GM18907 (cell line): ENCODE results near the gene ATF2.
A peak's percentile ranks its signal among the peaks of the same experiment; 100 is the strongest.
"Not testable (repeated sequence)": the region's sequence is repeated elsewhere in the genome, so short reads cannot be mapped to it uniquely, and the experiment has no call there.

Experiments
- ATAC-seq: cut with Tn5 transposase; IDR thresholded peaks from one replicate; pipeline ENCODE4 v1.9.1; 2021; ENCODE audit warnings: mild to moderate bottlenecking, moderate library complexity; ENCODE audit not compliant: unreplicated experiment

The ATF2 gene

GRCh38 chr2:175166216-175166824, 1.7 kb downstream of the ATF2 start:
- no peak for ATAC-seq

DNA sequence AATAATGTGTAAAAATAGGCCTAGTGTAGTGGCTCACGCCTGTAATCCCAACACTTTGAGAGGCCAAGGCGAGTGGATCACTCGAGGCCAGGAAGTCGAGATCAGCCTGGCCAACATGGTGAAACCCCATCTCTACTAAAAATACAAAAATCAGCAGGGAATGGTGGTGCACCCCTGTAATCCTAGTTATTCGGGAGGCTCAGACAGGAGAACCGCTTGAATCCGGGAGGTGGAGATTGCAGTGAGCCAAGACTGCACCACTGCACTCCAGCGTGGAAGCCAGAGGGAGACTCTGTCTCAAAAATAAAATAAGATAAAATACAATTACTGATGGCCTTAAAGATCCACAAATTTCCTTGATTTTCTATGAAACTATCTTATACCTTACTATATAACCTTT, 3.8 kb downstream of the ATF2 start:
- no peak for ATAC-seq

GRCh38 chr2:175158894-175159293, 9.1 kb downstream of the ATF2 start:
- no peak for ATAC-seq

- no peak for ATAC-seq
Observed at GRCh38 chr2:175156534-175156933, 11.5 kb downstream of the ATF2 start.

DNA sequence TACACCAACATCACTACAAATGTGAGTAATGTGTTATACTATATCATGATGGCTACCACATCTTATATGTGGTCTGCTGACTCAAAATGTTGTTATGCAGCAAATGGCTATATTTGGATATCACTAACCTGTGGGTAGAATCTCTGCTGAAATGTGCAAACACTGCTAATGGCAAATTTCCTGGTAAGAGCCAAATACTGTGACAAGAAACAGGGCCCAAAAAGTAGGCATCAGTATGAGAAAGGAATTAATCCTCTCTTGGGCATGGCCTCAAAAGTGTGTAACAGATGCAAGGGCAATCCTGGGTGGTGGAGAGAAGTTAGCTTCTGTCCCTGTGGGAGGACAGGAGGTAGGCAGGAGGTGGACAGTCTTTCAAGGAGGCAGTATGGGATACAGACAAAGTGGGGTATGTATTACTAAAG, 13.3 kb downstream of the ATF2 start:
- ATAC-seq: peak; percentile 73

GRCh38 chr2:175152242-175152641, 15.8 kb downstream of the ATF2 start:
- peak; percentile 77 for ATAC-seq

DNA sequence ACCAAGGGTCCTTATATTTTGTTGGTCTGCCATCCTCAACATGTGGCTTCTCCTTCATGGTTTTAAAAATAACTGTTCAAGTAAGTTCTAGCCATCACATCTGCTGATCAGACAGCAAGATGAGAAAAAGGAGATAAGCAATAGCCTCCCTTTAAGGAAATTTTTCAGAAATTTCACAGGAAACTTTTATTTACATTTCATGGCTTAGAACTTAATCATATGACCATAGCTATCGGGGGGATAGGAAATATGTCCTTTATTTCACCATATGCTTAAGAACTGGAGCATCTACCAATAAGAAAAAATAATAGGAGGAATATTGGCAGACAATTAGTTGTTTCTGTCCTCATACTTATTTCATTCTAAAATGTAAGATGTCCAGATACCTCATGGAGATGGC, 16.2 kb downstream of the ATF2 start:
- no peak for ATAC-seq

DNA sequence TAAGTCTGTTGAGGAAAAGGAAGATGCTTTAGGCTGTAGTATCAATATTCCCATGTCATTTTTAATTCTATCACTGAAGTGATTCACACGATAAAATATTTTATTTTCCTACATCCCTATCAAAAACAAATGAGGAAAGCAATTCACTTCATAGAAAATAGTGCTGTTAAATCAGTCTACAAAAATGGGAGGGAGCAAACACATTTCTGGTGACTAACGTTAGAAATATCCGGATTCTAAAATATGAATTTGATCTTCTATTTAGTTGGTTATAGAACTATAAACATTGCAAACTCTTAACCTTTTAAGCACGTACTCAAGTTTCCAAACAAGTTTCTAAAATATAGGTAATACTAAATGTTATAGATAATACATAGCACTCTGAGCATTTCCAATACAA, 20.8 kb downstream of the ATF2 start:
- no peak for ATAC-seq

GRCh38 chr2:175143678-175144077, 24.3 kb downstream of the ATF2 start:
- no peak for ATAC-seq

- ATAC-seq: no peak
Observed at GRCh38 chr2:175143191-175143590, 24.8 kb downstream of the ATF2 start.

DNA sequence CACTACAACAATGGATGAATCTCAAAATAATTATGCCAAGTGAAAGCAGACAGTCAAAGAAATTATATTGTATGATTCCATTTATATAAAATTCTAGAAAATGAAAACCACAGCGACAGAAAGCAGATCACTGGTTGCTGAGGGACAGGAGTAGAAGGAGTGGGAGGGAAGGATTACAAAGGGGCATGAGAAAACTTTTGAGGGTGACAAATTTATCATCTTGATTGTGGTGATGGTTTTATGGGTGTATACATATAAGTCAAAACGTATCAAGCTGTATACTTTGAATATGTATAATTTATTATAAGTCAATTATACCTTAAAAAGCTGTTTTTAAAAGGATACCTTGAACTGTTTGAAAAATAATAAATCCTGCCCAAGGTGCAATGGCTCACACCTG, 27.7 kb downstream of the ATF2 start:
- no peak for ATAC-seq

DNA sequence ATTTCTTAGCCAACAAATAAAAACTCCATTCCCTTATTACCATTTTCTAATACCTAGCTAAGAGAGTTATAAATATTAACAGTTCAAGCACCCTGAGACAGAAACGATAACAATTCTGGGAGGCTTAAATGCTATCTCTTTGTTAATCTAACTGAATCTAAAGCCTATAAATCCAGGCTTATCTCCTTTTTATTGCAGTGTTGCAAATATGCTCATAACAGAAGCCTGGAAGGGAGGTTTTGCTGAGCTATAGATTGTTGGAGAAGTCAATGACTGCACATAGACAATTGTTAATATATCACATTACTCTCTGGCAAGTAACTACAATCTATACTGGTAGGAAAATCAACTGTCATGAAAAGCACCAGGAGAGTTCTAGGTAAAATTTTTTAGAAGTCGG, 30.2 kb downstream of the ATF2 start:
- no peak for ATAC-seq

DNA sequence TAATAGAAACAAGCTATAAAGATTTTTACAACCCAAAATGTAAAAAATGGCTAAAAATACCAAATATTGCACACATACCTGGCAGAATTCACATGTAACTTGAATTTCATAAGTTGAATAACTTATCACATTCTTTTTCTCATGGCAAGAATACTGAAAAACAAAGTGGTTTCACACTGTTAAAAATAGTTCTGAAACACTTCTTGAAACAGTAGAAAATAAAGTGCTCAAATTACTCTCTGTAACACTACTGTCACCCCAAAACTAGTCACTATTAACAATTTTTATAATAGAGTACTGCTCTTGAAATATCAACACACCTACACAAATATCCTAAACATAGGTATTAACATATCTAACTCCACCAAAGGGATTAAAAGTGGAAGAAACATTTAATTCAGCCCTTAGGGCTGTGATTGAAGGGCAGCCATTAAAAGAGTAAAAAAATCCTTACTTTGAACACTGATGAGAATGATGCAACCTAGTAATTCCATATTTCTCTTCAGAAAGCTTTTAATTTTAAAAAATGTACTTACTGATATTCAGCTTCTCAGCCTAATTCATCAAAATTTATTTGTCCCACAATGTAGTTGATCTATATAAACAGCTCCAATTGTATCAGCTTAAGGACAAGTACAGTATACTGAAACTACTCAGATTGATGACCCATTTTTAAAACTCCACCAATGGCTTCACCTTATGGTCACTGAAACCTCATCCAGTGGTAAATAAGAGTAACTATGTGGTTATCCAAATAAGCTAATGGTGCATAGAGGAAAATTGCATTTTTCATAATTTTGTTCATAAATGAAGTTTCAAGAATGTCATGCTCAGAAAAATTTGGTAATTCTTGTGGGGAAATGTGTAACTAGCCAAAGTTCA, 31.4 kb downstream of the ATF2 start:
- peak; percentile 75 for ATAC-seq

GRCh38 chr2:175135862-175136261, 32.1 kb downstream of the ATF2 start:
- no peak for ATAC-seq

DNA sequence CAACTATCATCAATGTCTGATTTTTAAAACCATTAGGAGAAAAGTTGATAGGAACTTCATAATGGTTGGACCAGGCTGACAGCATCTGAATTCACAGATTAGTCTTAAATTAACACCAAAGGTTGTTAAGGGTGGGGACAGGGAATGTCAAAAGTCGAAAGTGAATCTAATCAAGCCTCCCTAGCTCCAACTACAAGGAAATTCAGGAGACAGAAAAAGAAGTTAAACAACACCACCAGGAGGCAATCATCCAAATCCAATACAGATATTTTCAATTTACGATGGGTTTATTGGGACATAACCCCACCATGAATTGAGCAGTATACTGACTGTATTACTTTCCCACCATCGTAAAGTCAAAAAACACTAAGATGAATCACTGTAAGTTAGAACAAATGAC, 32.8 kb downstream of the ATF2 start:
- ATAC-seq: no peak

DNA sequence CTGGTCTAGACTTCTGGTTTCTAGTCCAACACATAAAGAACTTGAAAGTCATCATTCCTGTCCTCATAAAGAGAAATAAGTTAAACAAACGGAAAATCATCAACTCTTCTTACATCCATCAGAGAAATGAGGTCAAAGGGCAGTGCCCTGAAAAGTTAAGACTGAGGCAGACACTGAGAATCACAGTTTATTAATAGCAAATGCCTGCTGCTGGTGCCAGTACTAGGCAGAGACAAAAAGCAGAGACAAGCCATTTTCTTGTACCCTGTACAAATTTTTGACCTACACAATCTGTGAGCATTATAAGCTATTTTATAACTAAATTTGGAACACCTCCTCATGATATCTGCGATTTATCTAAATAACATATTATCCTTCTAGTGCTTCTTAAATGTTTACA, 36.8 kb downstream of the ATF2 start:
- ATAC-seq: no peak

GRCh38 chr2:175126661-175127060, 41.3 kb downstream of the ATF2 start:
- ATAC-seq: no peak

DNA sequence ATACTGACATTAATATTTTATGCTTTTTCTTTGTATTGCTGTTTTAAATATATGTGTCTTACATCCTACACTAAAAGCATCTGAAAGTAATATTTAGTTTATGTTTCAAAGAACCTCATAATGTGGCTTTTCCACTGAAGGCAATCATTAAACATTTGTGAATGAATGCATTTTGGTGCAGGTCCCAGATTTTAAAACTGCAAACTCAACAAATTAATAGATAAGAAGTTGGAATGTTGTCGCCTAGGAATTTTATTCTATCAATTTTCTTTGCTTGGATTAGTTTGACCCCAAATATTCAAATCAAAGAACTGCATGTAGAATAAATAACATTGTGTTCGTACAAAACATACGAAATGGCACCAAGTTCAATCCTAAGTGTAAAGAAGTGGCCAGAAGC, 44.7 kb downstream of the ATF2 start:
- no peak for ATAC-seq

- ATAC-seq: peak; percentile 72
Observed at GRCh38 chr2:175111200-175111657, 56.8 kb downstream of the ATF2 start.

- ATAC-seq: not testable (repeated sequence)
Observed at GRCh38 chr2:175108091-175108490, 59.9 kb downstream of the ATF2 start.

GRCh38 chr2:175107146-175107545, 60.9 kb downstream of the ATF2 start:
- no peak for ATAC-seq

DNA sequence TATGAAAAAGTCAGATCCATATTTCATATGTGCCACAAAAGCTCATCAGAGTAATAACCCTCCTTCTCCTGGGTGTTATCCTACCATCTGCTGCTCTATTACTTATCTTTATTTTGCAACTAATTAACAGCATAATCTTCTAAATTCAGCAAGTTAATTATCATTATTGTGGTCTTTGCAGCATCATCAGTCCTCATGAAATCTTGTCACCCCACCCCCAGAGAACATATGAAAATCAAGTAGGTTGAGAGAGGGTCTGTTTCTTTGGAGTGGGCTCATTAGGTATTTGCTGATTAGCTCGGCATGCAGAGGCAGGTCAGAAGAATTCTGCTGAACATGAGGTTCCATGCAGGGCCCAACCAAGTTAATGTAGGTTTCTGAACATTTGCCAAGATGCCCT, 64.8 kb downstream of the ATF2 start:
- ATAC-seq: no peak
